Hepatocyte (in vitro differentiated cells): ENCODE results near the gene SLC1A2.

ENCODE experiments used
- EZH2 ChIP-seq: fragments of 200-600 bp; sonication (generic); IDR thresholded peaks from 2 replicates; pipeline ENCODE4 v1.6.1; 2016; ENCODE audit warnings: antibody characterized with exemption, mild to moderate bottlenecking, borderline replicate concordance
- EZH2phosphoT487 ChIP-seq: fragments of 200-600 bp; sonication (generic); IDR thresholded peaks from one replicate; pipeline ENCODE4 v1.6.1; 2018; ENCODE audit warnings: antibody characterized with exemption, mild to moderate bottlenecking, low read depth, moderate library complexity; ENCODE audit not compliant: unreplicated experiment, severe bottlenecking
- TF ChIP-seq, protein P1 (sequence below): fragments of 200-600 bp; sonication (generic); IDR thresholded peaks from 2 replicates; pipeline ENCODE4 v1.5.1; 2016; ENCODE audit warnings: antibody characterized with exemption, mild to moderate bottlenecking; ENCODE audit not compliant: poor library complexity

DNA sequence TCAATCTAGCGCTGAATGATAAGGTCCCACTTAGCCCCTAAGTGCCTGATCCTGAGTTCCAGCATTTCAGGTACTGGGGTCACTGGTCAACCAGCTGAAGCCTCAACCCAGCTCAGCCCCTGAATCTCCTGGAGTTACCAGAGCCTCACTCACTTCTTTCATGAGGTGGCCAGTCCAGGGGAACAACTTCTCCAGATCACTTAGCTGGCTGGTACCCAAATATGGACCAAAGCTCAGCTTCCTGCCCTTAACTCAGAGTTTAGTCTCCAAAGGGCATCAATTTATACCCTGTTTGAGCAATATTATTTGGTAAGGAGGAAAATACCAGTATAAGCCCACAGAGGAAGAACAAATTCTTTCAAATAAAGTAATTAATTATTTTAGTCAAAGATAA is 105.6 kb downstream of the SLC1A2 start:
- TF ChIP-seq, protein P1, sequence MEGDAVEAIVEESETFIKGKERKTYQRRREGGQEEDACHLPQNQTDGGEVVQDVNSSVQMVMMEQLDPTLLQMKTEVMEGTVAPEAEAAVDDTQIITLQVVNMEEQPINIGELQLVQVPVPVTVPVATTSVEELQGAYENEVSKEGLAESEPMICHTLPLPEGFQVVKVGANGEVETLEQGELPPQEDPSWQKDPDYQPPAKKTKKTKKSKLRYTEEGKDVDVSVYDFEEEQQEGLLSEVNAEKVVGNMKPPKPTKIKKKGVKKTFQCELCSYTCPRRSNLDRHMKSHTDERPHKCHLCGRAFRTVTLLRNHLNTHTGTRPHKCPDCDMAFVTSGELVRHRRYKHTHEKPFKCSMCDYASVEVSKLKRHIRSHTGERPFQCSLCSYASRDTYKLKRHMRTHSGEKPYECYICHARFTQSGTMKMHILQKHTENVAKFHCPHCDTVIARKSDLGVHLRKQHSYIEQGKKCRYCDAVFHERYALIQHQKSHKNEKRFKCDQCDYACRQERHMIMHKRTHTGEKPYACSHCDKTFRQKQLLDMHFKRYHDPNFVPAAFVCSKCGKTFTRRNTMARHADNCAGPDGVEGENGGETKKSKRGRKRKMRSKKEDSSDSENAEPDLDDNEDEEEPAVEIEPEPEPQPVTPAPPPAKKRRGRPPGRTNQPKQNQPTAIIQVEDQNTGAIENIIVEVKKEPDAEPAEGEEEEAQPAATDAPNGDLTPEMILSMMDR = no peak
- TF ChIP-seq EZH2 = no peak
- TF ChIP-seq EZH2phosphoT487 = no peak
